K562 (cell line): Measurements from ENCODE around the gene KBTBD4. TPM values are rescaled to one million over a fixed set of nuclear protein-coding genes. Genes with fewer than 3 reads are reported as not detected.

Source experiments
- ATAC-seq: fragments of 200-7000 bp; cut with Tn5 transposase; 3 replicates; pipeline ENCODE4 v1.9.1; 2020; ENCODE audit warnings: moderate library complexity
- BruUV-seq: library from RNA; stranded (reverse); fragments of 400-500 nt; replicated peaks from 2 replicates; lab custom pipeline; 2021; lab: Mats Ljungman, UMichigan
- CTCF ChIA-PET: fragments of 300-600 bp; formaldehyde crosslinking; extraction: SDS; loops from one replicate; lab custom pipeline; 2021; ENCODE audit warnings: low intra/inter-chr PET ratio; lab: Yijun Ruan, JAX
- POLR2A ChIA-PET: fragments of 300-600, 350-650 bp; sonication (Branson Sonifier 250); formaldehyde crosslinking; extraction: SDS; loops from one replicate; lab custom pipeline; 2021; ENCODE audit warnings: antibody characterized with exemption, inconsistent platforms; lab: Yijun Ruan, JAX
- DNase-seq, 4 experiments: peaks; one replicate each; pipeline versions ENCODE4 v3.0.0 to v3.0.0-alpha.2; 2011 to 2018; ENCODE audit warnings: low spot score in 3 of 4, mixed read lengths in 3 of 4; ENCODE audit errors: extremely low read depth in 1 of 4
- FAIRE-seq: peaks from 2 replicates; lab custom pipeline; 2011; peaks lifted over from hg19 to GRCh38; lab: Jason Lieb, UNC
- H2AFZ ChIP-seq: 2 replicates; pipeline ENCODE4 v1.6.0; 2011; ENCODE audit warnings: low read depth, low read length, control low read depth, inconsistent platforms
- H3K27ac ChIP-seq: fragments of 200-600 bp; 3 replicates; pipeline ENCODE4 v1.8.0; 2011; ENCODE audit warnings: low read depth, mild to moderate bottlenecking, control low read depth, inconsistent platforms, low read length, moderate library complexity, mixed read lengths; ENCODE audit errors: extremely low read depth
- H3K27me3 ChIP-seq, 2 experiments: fragments of 300-600 bp in 1 of 2; 2 replicates in 1 of 2; 3 replicates in 1 of 2; pipeline versions ENCODE4 v1.6.0 to v1.8.0; 2011; ENCODE audit warnings: inconsistent platforms in 2 of 2, low read length in 2 of 2, mild to moderate bottlenecking in 1 of 2, mixed read lengths in 1 of 2, moderate library complexity in 1 of 2; ENCODE audit not compliant: control insufficient read depth in 2 of 2, insufficient read depth in 2 of 2
- H3K36me3 ChIP-seq: fragments of 300-600 bp; 3 replicates; pipeline ENCODE4 v1.8.0; 2011; ENCODE audit warnings: mild to moderate bottlenecking, low read length, inconsistent platforms; ENCODE audit not compliant: control insufficient read depth, insufficient read depth
- H3K4me1 ChIP-seq, 2 experiments: fragments of 200-600 bp in 1 of 2; replicated peaks in 1 of 2; 2 replicates in 1 of 2; 3 replicates in 1 of 2; pipeline versions ENCODE4 v1.5.1 to v1.8.0; 2011; ENCODE audit warnings: inconsistent platforms in 2 of 2, low read length in 2 of 2, mild to moderate bottlenecking in 1 of 2, mixed read lengths in 1 of 2, moderate library complexity in 1 of 2; ENCODE audit not compliant: control insufficient read depth in 2 of 2, insufficient read depth in 2 of 2
- H3K4me2 ChIP-seq: 2 replicates; pipeline ENCODE4 v1.6.1; 2011; ENCODE audit warnings: low read length, control low read depth, inconsistent platforms, mixed read lengths; ENCODE audit not compliant: insufficient read depth
- H3K4me3 ChIP-seq: fragments of 200-600 bp; sonication (generic), shearing (Covaris generic); 2 replicates; pipeline ENCODE4 v1.5.1; 2016; ENCODE audit warnings: control low read depth, inconsistent platforms
- H3K79me2 ChIP-seq: fragments of 200-600 bp; 3 replicates; pipeline ENCODE4 v1.8.0; 2011; ENCODE audit warnings: low read length, inconsistent platforms; ENCODE audit not compliant: control insufficient read depth, insufficient read depth
- H3K9ac ChIP-seq, 2 experiments: 2 replicates each; pipeline versions ENCODE4 v1.6.0 to v1.6.1; 2011; ENCODE audit warnings: low read depth in 2 of 2, low read length in 2 of 2, control low read depth in 1 of 2, inconsistent platforms in 1 of 2, mild to moderate bottlenecking in 1 of 2, mixed read lengths in 1 of 2; ENCODE audit not compliant: insufficient read depth in 1 of 2
- H3K9me1 ChIP-seq: one replicate; pipeline ENCODE4 v1.6.0; 2011; ENCODE audit warnings: inconsistent platforms, mild to moderate bottlenecking, low read length, moderate library complexity; ENCODE audit not compliant: control insufficient read depth, insufficient read depth
- H3K9me3 ChIP-seq: replicated peaks from 2 replicates; pipeline ENCODE4 v1.5.1; 2011; ENCODE audit warnings: low read depth, low read length, inconsistent platforms; ENCODE audit not compliant: control insufficient read depth, insufficient read depth
- H4K20me1 ChIP-seq: replicated peaks from 2 replicates; pipeline ENCODE4 v1.6.1; 2011; ENCODE audit warnings: low read length, inconsistent platforms, mixed read lengths; ENCODE audit not compliant: control insufficient read depth, insufficient read depth
- CLOCK ChIP-seq: fragments of 250-450 bp; sonication (Bioruptor Pico); IDR thresholded peaks from 2 replicates; pipeline ENCODE4 v1.4.0; 2020; ENCODE audit warnings: mild to moderate bottlenecking, moderate library complexity, borderline replicate concordance
- KDM5B ChIP-seq: fragments of 200-600 bp; sonication (generic); IDR thresholded peaks from 2 replicates; pipeline ENCODE4 v1.6.1; 2012; ENCODE audit warnings: low read depth, mild to moderate bottlenecking, moderate library complexity, low read length, control low read depth, inconsistent platforms; ENCODE audit not compliant: insufficient replicate concordance
- PPARD ChIP-seq: fragments of 250-450 bp; sonication (Bioruptor Pico); IDR thresholded peaks from 2 replicates; pipeline ENCODE4 v1.8.0; 2022; ENCODE audit warnings: inconsistent platforms, mild to moderate bottlenecking, moderate library complexity
- WGBS: fragments of 100-300 bp; shearing (Covaris generic); methylation state at CpG from one replicate; pipeline ENCODE4 v1.1.6; 2016; ENCODE audit warnings: low coverage, mixed read lengths; ENCODE audit not compliant: insufficient coverage; ENCODE audit errors: missing lambda C conversion rate; 5-methylcytosine and 5-hydroxymethylcytosine counted together
- in situ Hi-C: fragments of 300-500 bp; cut with MboI; formaldehyde crosslinking; loops from 4 replicates; pipeline ENCODE4 v1.15.0; 2018; ENCODE audit warnings: inconsistent platforms, mixed read lengths
- intact Hi-C: fragments of 100-400 bp; cut with micrococcal nuclease; formaldehyde crosslinking; loops from 2 replicates; pipeline ENCODE4 v1.14.2; 2022
- polyA plus RNA-seq, 8 experiments: library from polyadenylated mRNA; depleted of rRNA in 4 of 8; stranded (reverse) in 5 of 8; unstranded in 3 of 8; fragments of >200 nt; fragmentation: Nextera tagmentation in 2 of 8; fragmentation: Illumina TruSeq in 1 of 8; extraction: Ambion mirVana in 2 of 8; extraction: Trizol in 1 of 8; gene quantifications; 2 replicates each; pipeline versions ENCODE4 v1.2.1 to v1.2.3, GENCODE V29; 2011 to 2014; ENCODE audit warnings: inconsistent platforms in 1 of 8, missing spikeins in 1 of 8
- total RNA-seq, 7 experiments: library from RNA; depleted of rRNA in 6 of 7; stranded (reverse); fragments of >200 nt in 6 of 7; fragmentation: Illumina TruSeq in 2 of 7; extraction: Trizol in 2 of 7; gene quantifications; 2 replicates each; pipeline versions ENCODE4 v1.2.1 to v1.2.3, GENCODE V29; 2011 to 2021; ENCODE audit warnings: low replicate concordance in 1 of 7

The KBTBD4 gene
- total and polyA plus RNA-seq, 9 of the 15 experiments (the other 6 are each of a cell fraction or from before 2014, with no cell fraction given) = 7.0 to 33.9 (median 13.3) TPM

GRCh38 chr11:47603295-47603694 is 24.5 kb upstream of the KBTBD4 start:
- Histone ChIP-seq H3K9me3 (no peaks in the 10 kb centered on the region), H3K36me3 (no peaks in the 10 kb centered on the region), H3K4me3 (no peak overlapping the region), H2AFZ (no peak overlapping the region), H3K79me2 (no peaks in the 10 kb centered on the region), H3K4me2 (no peak overlapping the region), H3K4me1 (peaks cover 4 to 15% of the 10 kb centered on the region in 2 experiments; a peak in 3 of 5 replicates)
- no peak for ATAC-seq
- intact Hi-C loops (no loop called here), in situ Hi-C loops (no loop called here)
- BruUV-seq = no TSS peak
- no peak for DNase-seq
- TF ChIP-seq KDM5B (no peak), CLOCK (CRISPR knock-in tag) (no peak), PPARD (no peak)
- TF ChIP-seq, all 486 proteins: peak for 0
- Histone ChIP-seq H3K27me3 (peaks cover 27 to 36% of the 10 kb centered on the region in 2 experiments), H4K20me1 (peaks cover 6% of the 10 kb centered on the region), H3K9me1 (peaks cover 4% of the 10 kb centered on the region), H3K9ac (no peak overlapping the region), H3K27ac (no peak overlapping the region)
- ChIA-PET CTCF (no interaction called here), POLR2A (interaction anchor here (0.8 to 1.0 kb wide), 2 partner anchors 15 to 37 kb away, joined by 4 to 5 read pairs; no protein-coding TSS in a partner anchor)
- WGBS = 2% methylated on average over 4 of the region's 4 CpGs
- FAIRE-seq = no peak
